Activated T-cell treated with anti-CD3 and anti-CD28 coated beads, Interleukin-2, amount 50 U/mL, for 1 hour (primary cell): ENCODE results near the gene CPB2.

Experiments used
- DNase-seq: peaks from one replicate; pipeline ENCODE4 v3.0.0-alpha.2; 2020

The CPB2 gene

GRCh38 chr13:46043647-46044046 lies 61.2 kb downstream of the CPB2 start:
- no peak for DNase-seq

- no peak for DNase-seq
Observed at GRCh38 chr13:46041419-46041839, 63.4 kb downstream of the CPB2 start.

- DNase-seq, result no peak
Observed at GRCh38 chr13:46040763-46041162, 64.1 kb downstream of the CPB2 start.

GRCh38 chr13:46039411-46040182 lies 65.2 kb downstream of the CPB2 start:
- no peak for DNase-seq

GRCh38 chr13:46038296-46038695 lies 66.5 kb downstream of the CPB2 start:
- DNase-seq, result no peak

GRCh38 chr13:46035066-46035465 lies 69.8 kb downstream of the CPB2 start:
- no peak for DNase-seq

GRCh38 chr13:46032341-46032740 lies 72.5 kb downstream of the CPB2 start:
- DNase-seq, result no peak

GRCh38 chr13:46031581-46032263 lies 73.1 kb downstream of the CPB2 start:
- DNase-seq, result no peak

- DNase-seq, result no peak
Observed at GRCh38 chr13:46025157-46025556, 79.7 kb downstream of the CPB2 start.

- DNase-seq, result no peak
Observed at GRCh38 chr13:46022481-46022880, 82.4 kb downstream of the CPB2 start.

GRCh38 chr13:46016216-46016615 lies 88.6 kb downstream of the CPB2 start:
- no peak for DNase-seq

- no peak for DNase-seq
Observed at GRCh38 chr13:46015366-46015765, 89.5 kb downstream of the CPB2 start.

- DNase-seq, result no peak
Observed at GRCh38 chr13:46012404-46012803, 92.4 kb downstream of the CPB2 start.

GRCh38 chr13:46010148-46010547 lies 94.7 kb downstream of the CPB2 start:
- no peak for DNase-seq

- DNase-seq, result no peak
Observed at GRCh38 chr13:46008631-46009030, 96.2 kb downstream of the CPB2 start.

- no peak for DNase-seq
Observed at GRCh38 chr13:46006688-46007452, 98.0 kb downstream of the CPB2 start.

- DNase-seq, result no peak
Observed at GRCh38 chr13:46004491-46004890, 100.3 kb downstream of the CPB2 start.
